Liver (tissue), 9 donors: Measurements from ENCODE around the gene SLC46A1. TPM values are rescaled to one million over a fixed set of nuclear protein-coding genes. Genes with fewer than 3 reads are reported as not detected.

Source experiments
- DNase-seq: peaks from one replicate; pipeline ENCODE4 v3.0.0-alpha.2; 2017; ENCODE audit warnings: low spot score
- H3K27ac ChIP-seq, 2 donors: one replicate each; pipeline ENCODE4 v1.7.0; 2013; ENCODE audit warnings: inconsistent platforms in 2 of 2, low read length in 2 of 2, control low read depth in 1 of 2, low read depth in 1 of 2, mild to moderate bottlenecking in 1 of 2
- H3K27me3 ChIP-seq, 4 donors: one replicate each; pipeline versions ENCODE4 v1.6.1 to v1.7.0; 2013; ENCODE audit warnings: low read length in 3 of 4, inconsistent platforms in 1 of 4, mild to moderate bottlenecking in 1 of 4, moderate library complexity in 1 of 4; ENCODE audit not compliant: control insufficient read depth in 4 of 4, insufficient read depth in 4 of 4
- H3K36me3 ChIP-seq, 4 donors: one replicate each; pipeline versions ENCODE4 v1.6.1 to v1.7.0; 2013; ENCODE audit warnings: low read length in 3 of 4, mild to moderate bottlenecking in 3 of 4, low read depth in 1 of 4, moderate library complexity in 1 of 4; ENCODE audit not compliant: control insufficient read depth in 4 of 4, insufficient read depth in 3 of 4
- H3K4me1 ChIP-seq, 4 donors: one replicate each; pipeline versions ENCODE4 v1.6.1 to v1.7.0; 2013; ENCODE audit warnings: low read length in 3 of 4, mild to moderate bottlenecking in 3 of 4, moderate library complexity in 1 of 4; ENCODE audit not compliant: control insufficient read depth in 4 of 4, insufficient read depth in 4 of 4
- H3K4me3 ChIP-seq, 3 donors: one replicate each; pipeline versions ENCODE4 v1.6.1 to v1.7.0; 2013; ENCODE audit warnings: low read length in 3 of 3, control low read depth in 1 of 3, low read depth in 1 of 3, mild to moderate bottlenecking in 1 of 3
- H3K9ac ChIP-seq, 2 donors: one replicate each; pipeline ENCODE4 v1.7.0; 2013; ENCODE audit warnings: low read length in 2 of 2, mild to moderate bottlenecking in 2 of 2, moderate library complexity in 2 of 2, control low read depth in 1 of 2, low read depth in 1 of 2
- H3K9me3 ChIP-seq, 4 donors: one replicate each; pipeline versions ENCODE4 v1.6.1 to v1.7.0; 2013; ENCODE audit warnings: low read length in 3 of 4; ENCODE audit not compliant: control insufficient read depth in 4 of 4
- EGR1 ChIP-seq, 2 donors: IDR thresholded peaks; 2 replicates each; pipeline ENCODE4 v1.6.1; 2016 to 2018; ENCODE audit warnings: antibody characterized with exemption in 2 of 2, low read depth in 2 of 2
- FOXA1 ChIP-seq: IDR thresholded peaks from 2 replicates; pipeline ENCODE4 v1.6.1; 2016; ENCODE audit warnings: antibody characterized with exemption
- FOXA2 ChIP-seq: IDR thresholded peaks from 2 replicates; pipeline ENCODE4 v1.6.1; 2016; ENCODE audit warnings: antibody characterized with exemption
- GABPA ChIP-seq, 2 donors: IDR thresholded peaks in 1 of 2; conservative IDR thresholded peaks in 1 of 2; 2 replicates each; pipeline ENCODE4 v1.6.1; 2016; ENCODE audit warnings: antibody characterized with exemption in 2 of 2, mild to moderate bottlenecking in 1 of 2, moderate library complexity in 1 of 2
- HNF4A ChIP-seq, 2 donors: conservative IDR thresholded peaks; 2 replicates each; pipeline ENCODE4 v1.6.1; 2016; ENCODE audit warnings: antibody characterized with exemption in 2 of 2, mild to moderate bottlenecking in 2 of 2
- HNF4G ChIP-seq: IDR thresholded peaks from 2 replicates; pipeline ENCODE4 v1.6.1; 2016; ENCODE audit warnings: antibody characterized with exemption
- JUND ChIP-seq, 2 donors: IDR thresholded peaks; 2 replicates each; pipeline ENCODE4 v1.6.1; 2016; ENCODE audit warnings: antibody characterized with exemption in 2 of 2
- RAD21 ChIP-seq, 2 donors: IDR thresholded peaks; 2 replicates each; pipeline ENCODE4 v1.6.1; 2016; ENCODE audit warnings: antibody characterized with exemption in 2 of 2, mild to moderate bottlenecking in 2 of 2
- RXRA ChIP-seq, 2 donors: IDR thresholded peaks; 2 replicates each; pipeline ENCODE4 v1.6.1; 2017 to 2018; ENCODE audit warnings: antibody characterized with exemption in 2 of 2, mild to moderate bottlenecking in 1 of 2
- SP1 ChIP-seq: IDR thresholded peaks from 2 replicates; pipeline ENCODE4 v1.6.1; 2018; ENCODE audit warnings: antibody characterized with exemption, mild to moderate bottlenecking
- TAF1 ChIP-seq: conservative IDR thresholded peaks from 2 replicates; pipeline ENCODE4 v1.6.1; 2016; ENCODE audit warnings: antibody characterized with exemption, mild to moderate bottlenecking
- YY1 ChIP-seq: IDR thresholded peaks from 2 replicates; pipeline ENCODE4 v1.6.1; 2016; ENCODE audit warnings: antibody characterized with exemption, mild to moderate bottlenecking
- WGBS: extraction: QIAGEN DNeasy Blood & Tissue Kit; methylation state at CpG from one replicate; pipeline ENCODE4 v1.1.7; 2013; 5-methylcytosine and 5-hydroxymethylcytosine counted together
- polyA plus RNA-seq, 2 donors: library from polyadenylated mRNA; stranded (reverse) in 1 of 2; unstranded in 1 of 2; fragments of 200-250 nt in 1 of 2; fragments of >200 nt in 1 of 2; fragmentation: Nextera tagmentation in 1 of 2; extraction: Ambion mirVana in 1 of 2; gene quantifications; one replicate each; pipeline versions ENCODE4 v1.2.1 to v1.2.3, GENCODE V29; 2013 to 2015
- total RNA-seq, 2 donors: library from RNA; depleted of rRNA; stranded (reverse); fragments of >200 nt; gene quantifications; one replicate each; pipeline ENCODE4 v1.2.3, GENCODE V29; 2014
- TF ChIP-seq, protein P1 (sequence below): IDR thresholded peaks from 2 replicates; pipeline ENCODE4 v1.6.1; 2016; ENCODE audit warnings: antibody characterized with exemption, mild to moderate bottlenecking
- TF ChIP-seq, protein P2 (sequence below): IDR thresholded peaks from 2 replicates; pipeline ENCODE4 v1.6.1; 2016; ENCODE audit warnings: antibody characterized with exemption
- donor health status: healthy.
- donor health status: healthy.
- donor health status: healthy.
- donor health status: healthy.
- donor health status: healthy.

Gene SLC46A1
- total RNA-seq: 10 to 100 TPM; 13.6 to 47.9 TPM
- polyA plus RNA-seq: 10 to 100 TPM; 17.9 to 20.4 TPM

DNA sequence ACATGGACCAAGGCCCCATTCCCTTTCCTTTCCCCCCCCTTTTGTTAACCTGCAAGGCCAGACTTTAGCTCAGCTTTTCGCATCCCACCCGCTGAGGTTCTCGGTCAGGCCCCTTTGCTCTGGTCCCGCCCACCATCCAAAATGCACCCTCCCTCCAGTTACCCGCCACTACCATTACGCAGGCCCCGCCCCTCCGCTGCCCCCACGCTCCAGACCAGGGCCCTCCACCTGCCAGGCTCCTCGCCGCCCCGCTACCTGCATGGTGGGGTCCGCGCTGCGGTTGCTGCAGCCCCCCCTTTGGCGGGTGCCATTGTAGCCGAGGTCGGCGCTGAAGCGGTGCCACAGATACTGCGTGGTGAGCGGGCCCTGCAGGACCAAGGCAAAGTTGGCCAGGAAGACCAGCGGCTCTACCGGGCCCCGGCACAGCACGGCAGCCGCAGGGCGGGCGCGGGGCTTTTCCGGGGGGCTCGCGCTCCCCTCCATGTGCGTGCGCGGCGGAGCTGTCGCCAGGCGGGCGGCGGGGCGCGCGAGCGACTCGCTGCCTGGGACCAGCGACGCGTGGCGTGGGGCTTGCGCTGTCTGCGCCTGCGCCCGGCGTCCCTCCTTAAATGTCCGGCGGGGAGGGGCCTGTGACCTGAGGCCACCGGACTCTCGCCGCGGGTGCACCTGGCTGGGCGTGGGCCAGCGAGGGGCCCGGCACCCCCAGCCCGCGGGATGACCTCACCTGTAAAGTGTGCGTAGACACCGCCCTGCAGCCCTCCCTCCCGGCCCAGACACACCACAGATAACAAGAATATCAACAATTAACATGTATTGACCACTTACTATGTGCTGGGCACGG lies at the start of gene SLC46A1:
SLC46A1 (minus strand) TSS at position 581 of the 841 bp plus-strand sequence; CDS start at position 483, 98 bp downstream.
- no peak within 1 kb of the TSS for H3K9ac ChIP-seq
- DNase-seq: peak; percentile 64

DNA sequence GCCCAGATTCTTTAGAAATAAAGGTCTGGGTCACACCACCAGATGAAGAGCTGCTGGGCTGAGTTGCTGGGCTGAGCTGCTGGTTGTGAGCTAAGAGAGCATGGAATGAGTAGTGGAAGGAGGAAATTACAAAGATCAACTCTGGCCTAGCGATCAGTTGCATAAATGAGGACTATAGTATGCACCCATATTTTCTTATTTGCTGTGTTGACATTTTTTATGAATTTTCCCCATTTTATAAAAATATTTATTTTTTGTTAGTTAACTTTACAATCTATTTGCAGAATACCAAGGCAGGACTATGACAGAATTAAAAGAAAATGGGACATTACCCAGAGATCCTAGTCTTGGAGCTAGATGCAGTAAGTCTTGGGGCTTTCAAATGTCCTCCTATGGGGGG lies 43.8 kb upstream of the SLC46A1 start:
- no peaks in the 10 kb centered on the region for H3K9me3 ChIP-seq
- no peak for DNase-seq
- H3K9ac ChIP-seq: no peak overlapping the region
- no peaks in the 10 kb centered on the region for H3K4me1 ChIP-seq
- 89% methylated on average over 1 of the region's 1 CpG for WGBS
- TF ChIP-seq, protein P1, sequence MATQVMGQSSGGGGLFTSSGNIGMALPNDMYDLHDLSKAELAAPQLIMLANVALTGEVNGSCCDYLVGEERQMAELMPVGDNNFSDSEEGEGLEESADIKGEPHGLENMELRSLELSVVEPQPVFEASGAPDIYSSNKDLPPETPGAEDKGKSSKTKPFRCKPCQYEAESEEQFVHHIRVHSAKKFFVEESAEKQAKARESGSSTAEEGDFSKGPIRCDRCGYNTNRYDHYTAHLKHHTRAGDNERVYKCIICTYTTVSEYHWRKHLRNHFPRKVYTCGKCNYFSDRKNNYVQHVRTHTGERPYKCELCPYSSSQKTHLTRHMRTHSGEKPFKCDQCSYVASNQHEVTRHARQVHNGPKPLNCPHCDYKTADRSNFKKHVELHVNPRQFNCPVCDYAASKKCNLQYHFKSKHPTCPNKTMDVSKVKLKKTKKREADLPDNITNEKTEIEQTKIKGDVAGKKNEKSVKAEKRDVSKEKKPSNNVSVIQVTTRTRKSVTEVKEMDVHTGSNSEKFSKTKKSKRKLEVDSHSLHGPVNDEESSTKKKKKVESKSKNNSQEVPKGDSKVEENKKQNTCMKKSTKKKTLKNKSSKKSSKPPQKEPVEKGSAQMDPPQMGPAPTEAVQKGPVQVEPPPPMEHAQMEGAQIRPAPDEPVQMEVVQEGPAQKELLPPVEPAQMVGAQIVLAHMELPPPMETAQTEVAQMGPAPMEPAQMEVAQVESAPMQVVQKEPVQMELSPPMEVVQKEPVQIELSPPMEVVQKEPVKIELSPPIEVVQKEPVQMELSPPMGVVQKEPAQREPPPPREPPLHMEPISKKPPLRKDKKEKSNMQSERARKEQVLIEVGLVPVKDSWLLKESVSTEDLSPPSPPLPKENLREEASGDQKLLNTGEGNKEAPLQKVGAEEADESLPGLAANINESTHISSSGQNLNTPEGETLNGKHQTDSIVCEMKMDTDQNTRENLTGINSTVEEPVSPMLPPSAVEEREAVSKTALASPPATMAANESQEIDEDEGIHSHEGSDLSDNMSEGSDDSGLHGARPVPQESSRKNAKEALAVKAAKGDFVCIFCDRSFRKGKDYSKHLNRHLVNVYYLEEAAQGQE: no peak
- TF ChIP-seq TAF1 (no peak), EGR1 (IDR thresholded peaks at IDR 0.05; ENCODE audit: low read depth in 2 of 2) (no peak), FOXA2 (no peak), YY1 (no peak)
- no peaks in the 10 kb centered on the region for H3K27me3 ChIP-seq
- no peak overlapping the region for H3K4me3 ChIP-seq
- no peak overlapping the region for H3K27ac ChIP-seq
- H3K36me3 ChIP-seq: no peaks in the 10 kb centered on the region

More for the DNA sequence above, at the start of gene SLC46A1:
- TF ChIP-seq HNF4A (conservative IDR thresholded peaks at IDR 0.05): peak in 1 of 2 donors; percentile 5
- TF ChIP-seq YY1: peak; percentile 47
- TF ChIP-seq HNF4G: no peak
- peak within 1 kb of the TSS; percentile 72 to 84 (median 80) for H3K4me3 ChIP-seq
- H3K36me3 ChIP-seq: peaks cover 0 to 23% (median 17%) of the 10 kb centered on the region in 4 donors
- H3K27me3 ChIP-seq: no peaks in the 10 kb centered on the region
- H3K27ac ChIP-seq: peak within 1 kb of the TSS; percentile 35 to 64
- peaks cover 8 to 40% (median 29%) of the 10 kb centered on the region in 4 donors for H3K4me1 ChIP-seq
- no peaks in the 10 kb centered on the region for H3K9me3 ChIP-seq
- 1% methylated on average over 70 of the region's 70 CpGs for WGBS

DNA sequence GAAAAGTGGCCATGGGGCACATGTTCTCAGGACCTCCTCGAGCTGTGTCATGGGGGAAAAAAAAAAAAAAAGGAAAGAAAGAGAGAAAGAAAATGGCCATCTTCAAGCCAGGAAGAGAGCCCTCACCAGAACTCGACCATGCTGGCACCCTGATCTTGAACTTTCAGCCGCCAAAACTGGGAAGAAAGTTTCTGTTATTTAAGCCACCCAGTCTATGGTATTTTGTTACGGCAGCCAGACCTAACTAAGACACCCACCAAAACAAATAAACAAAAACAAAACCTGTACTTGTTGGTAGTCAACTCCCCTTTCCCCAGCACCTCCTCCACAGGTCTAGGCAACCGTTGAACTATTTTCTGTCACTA lies 41.4 kb upstream of the SLC46A1 start:
- Histone ChIP-seq H3K36me3 (no peaks in the 10 kb centered on the region), H3K27ac (no peak overlapping the region), H3K9me3 (no peaks in the 10 kb centered on the region), H3K4me1 (peaks cover 0 to 12% (median 5%) of the 10 kb centered on the region in 4 donors), H3K9ac (no peak overlapping the region), H3K4me3 (no peak overlapping the region), H3K27me3 (no peaks in the 10 kb centered on the region)
- DNase-seq: no peak
- WGBS: 79% methylated on average over 5 of the region's 5 CpGs
- TF ChIP-seq TAF1: no peak
- TF ChIP-seq JUND (IDR thresholded peaks at IDR 0.05): no peak
- TF ChIP-seq FOXA1: no peak
- TF ChIP-seq RXRA (IDR thresholded peaks at IDR 0.05): no peak
- TF ChIP-seq GABPA (IDR thresholded peaks at IDR 0.05 in 1 of 2, conservative IDR thresholded peaks at IDR 0.05 in 1 of 2): no peak
- TF ChIP-seq SP1: no peak
- TF ChIP-seq, protein P2, sequence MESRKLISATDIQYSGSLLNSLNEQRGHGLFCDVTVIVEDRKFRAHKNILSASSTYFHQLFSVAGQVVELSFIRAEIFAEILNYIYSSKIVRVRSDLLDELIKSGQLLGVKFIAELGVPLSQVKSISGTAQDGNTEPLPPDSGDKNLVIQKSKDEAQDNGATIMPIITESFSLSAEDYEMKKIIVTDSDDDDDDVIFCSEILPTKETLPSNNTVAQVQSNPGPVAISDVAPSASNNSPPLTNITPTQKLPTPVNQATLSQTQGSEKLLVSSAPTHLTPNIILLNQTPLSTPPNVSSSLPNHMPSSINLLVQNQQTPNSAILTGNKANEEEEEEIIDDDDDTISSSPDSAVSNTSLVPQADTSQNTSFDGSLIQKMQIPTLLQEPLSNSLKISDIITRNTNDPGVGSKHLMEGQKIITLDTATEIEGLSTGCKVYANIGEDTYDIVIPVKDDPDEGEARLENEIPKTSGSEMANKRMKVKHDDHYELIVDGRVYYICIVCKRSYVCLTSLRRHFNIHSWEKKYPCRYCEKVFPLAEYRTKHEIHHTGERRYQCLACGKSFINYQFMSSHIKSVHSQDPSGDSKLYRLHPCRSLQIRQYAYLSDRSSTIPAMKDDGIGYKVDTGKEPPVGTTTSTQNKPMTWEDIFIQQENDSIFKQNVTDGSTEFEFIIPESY: no peak
- TF ChIP-seq RAD21 (IDR thresholded peaks at IDR 0.05): no peak
- no peak for TF ChIP-seq HNF4A (conservative IDR thresholded peaks at IDR 0.05)
- no peak for TF ChIP-seq YY1
